ENCODE results near the gene SKAP2. TPM values are rescaled to one million over a fixed set of nuclear protein-coding genes. Genes with fewer than 3 reads are reported as not detected.

SKAP2 gene
- total RNA-seq, 2 experiments from 2014 or later, result 11.2 to 11.9 TPM

GRCh38 chr7:26624431-26624830, 240.0 kb downstream of the SKAP2 start:
- no peaks in the 10 kb centered on the region for H3K27me3 Mint-ChIP-seq
- DNase-seq, result no peak
- H3K9me3 Mint-ChIP-seq, result no peaks in the 10 kb centered on the region
- H3K36me3 Mint-ChIP-seq, result no peaks in the 10 kb centered on the region
- no peaks in the 10 kb centered on the region for H3K4me1 Mint-ChIP-seq (ENCODE audit: low read depth)
- H3K27ac Mint-ChIP-seq, result no peak overlapping the region
- ChIA-PET CTCF (no interaction called here), POLR2A (no interaction called here)
- intact Hi-C loops (cut with micrococcal nuclease), result no loop called here
- no peak overlapping the region for H3K4me3 Mint-ChIP-seq

GRCh38 chr7:26620352-26620751, 244.0 kb downstream of the SKAP2 start:
- intact Hi-C loops (cut with micrococcal nuclease), result no loop called here
- no peaks in the 10 kb centered on the region for H3K9me3 Mint-ChIP-seq

GRCh38 chr7:26619348-26619984, 244.9 kb downstream of the SKAP2 start:
- Mint-ChIP-seq H3K4me3 (no peak overlapping the region), H3K27me3 (peaks cover 1% of the 10 kb centered on the region), H3K9me3 (no peaks in the 10 kb centered on the region), H3K4me1 (ENCODE audit: low read depth) (no peaks in the 10 kb centered on the region), H3K36me3 (no peaks in the 10 kb centered on the region), H3K27ac (no peak overlapping the region)
- DNase-seq, result no peak
- intact Hi-C loops (cut with micrococcal nuclease), result no loop called here
- ChIA-PET POLR2A (no interaction called here), CTCF (interaction anchor here (0.6 kb wide), 1 partner anchor 727 kb away, joined by 3 read pairs; no protein-coding TSS in a partner anchor)

More at GRCh38 chr7:26620352-26620751, 244.0 kb downstream of the SKAP2 start:
- H3K4me1 Mint-ChIP-seq (ENCODE audit: low read depth), result no peaks in the 10 kb centered on the region
- POLR2A ChIA-PET, result no interaction called here
- no peak overlapping the region for H3K27ac Mint-ChIP-seq
- CTCF ChIA-PET, result no interaction called here
- peak; percentile 28 for DNase-seq
- no peaks in the 10 kb centered on the region for H3K36me3 Mint-ChIP-seq
- no peak overlapping the region for H3K4me3 Mint-ChIP-seq
- H3K27me3 Mint-ChIP-seq, result no peaks in the 10 kb centered on the region

GRCh38 chr7:26618898-26619297, 245.5 kb downstream of the SKAP2 start:
- no peak for DNase-seq
- CTCF ChIA-PET, result interaction anchor here (0.6 kb wide), 1 partner anchor 726 kb away, joined by 3 read pairs; no protein-coding TSS in a partner anchor
- no peak overlapping the region for H3K27ac Mint-ChIP-seq
- H3K4me1 Mint-ChIP-seq (ENCODE audit: low read depth), result no peaks in the 10 kb centered on the region
- peaks cover 1% of the 10 kb centered on the region for H3K27me3 Mint-ChIP-seq
- H3K4me3 Mint-ChIP-seq, result no peak overlapping the region
- intact Hi-C loops (cut with micrococcal nuclease), result no loop called here
- H3K36me3 Mint-ChIP-seq, result no peaks in the 10 kb centered on the region
- POLR2A ChIA-PET, result no interaction called here
- no peaks in the 10 kb centered on the region for H3K9me3 Mint-ChIP-seq

GRCh38 chr7:26618449-26618848, 245.9 kb downstream of the SKAP2 start:
- intact Hi-C loops (cut with micrococcal nuclease), result no loop called here
- no peak overlapping the region for H3K27ac Mint-ChIP-seq

More at GRCh38 chr7:26618449-26618848, 245.9 kb downstream of the SKAP2 start:
- Mint-ChIP-seq H3K9me3 (no peaks in the 10 kb centered on the region), H3K4me3 (no peak overlapping the region), H3K27me3 (peaks cover 1% of the 10 kb centered on the region), H3K4me1 (ENCODE audit: low read depth) (no peaks in the 10 kb centered on the region), H3K36me3 (no peaks in the 10 kb centered on the region)
- no peak for DNase-seq
- POLR2A ChIA-PET, result no interaction called here
- CTCF ChIA-PET, result no interaction called here

Other genes with a start within 250 kb of the SKAP2 start
- under 1 TPM; 0.29 to 0.43 TPM for gene HOXA1, start 231.4 kb upstream of the SKAP2 start, total RNA-seq
- not detected for gene HOXA2, start 238.1 kb upstream of the SKAP2 start, total RNA-seq

Data from activated CD4-positive, alpha-beta memory T cell treated with anti-CD3 and anti-CD28 coated beads for 36 hours (primary cell).